Right renal pelvis (tissue), 4 donors: ENCODE measurements around the gene ITGA11. TPM values are rescaled to one million over a fixed set of nuclear protein-coding genes. Genes with fewer than 3 reads are reported as not detected.
"Not testable (repeated sequence)": the region's sequence is repeated elsewhere in the genome, so short reads cannot be mapped to it uniquely, and the experiment has no call there.

ENCODE experiments used
- DNase-seq, 4 donors: peaks; one replicate each; pipeline ENCODE4 v3.0.0-alpha.2; 2013; ENCODE audit warnings: low read depth in 4 of 4, low spot score in 3 of 4, missing footprints in 1 of 4
- polyA plus RNA-seq, 4 donors: library from polyadenylated mRNA; unstranded; fragments of 120-200 nt; gene quantifications; one replicate each; pipeline ENCODE4 v1.2.1, GENCODE V29; 2013; ENCODE audit not compliant: insufficient read length in 4 of 4

The ITGA11 gene
- polyA plus RNA-seq, 4 donors = 3.0 to 5.4 (median 4.2) TPM

- no peak for DNase-seq
These were observed 32.6 kb downstream of the ITGA11 start for GRCh38 chr15:68399096-68400065.

DNA sequence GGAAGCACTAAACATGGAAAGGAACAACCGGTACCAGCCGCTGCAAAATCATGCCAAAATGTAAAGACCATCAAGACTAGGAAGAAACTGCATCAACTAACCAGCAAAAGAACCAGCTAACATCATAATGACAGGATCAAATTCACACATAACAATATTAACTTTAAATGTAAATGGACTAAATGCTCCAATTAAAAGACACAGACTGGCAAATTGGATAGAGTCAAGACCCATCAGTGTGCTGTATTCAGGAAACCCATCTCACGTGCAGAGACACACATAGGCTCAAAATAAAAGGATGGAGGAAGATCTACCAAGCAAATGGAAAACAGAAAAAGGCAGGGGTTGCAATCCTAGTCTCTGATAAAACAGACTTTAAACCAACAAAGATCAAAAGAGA is 34.0 kb downstream of the ITGA11 start:
- not testable (repeated sequence) for DNase-seq

GRCh38 chr15:68396068-68396467 is 35.9 kb downstream of the ITGA11 start:
- DNase-seq = no peak

- no peak for DNase-seq
These were observed 40.8 kb downstream of the ITGA11 start for GRCh38 chr15:68391121-68391520.

DNA sequence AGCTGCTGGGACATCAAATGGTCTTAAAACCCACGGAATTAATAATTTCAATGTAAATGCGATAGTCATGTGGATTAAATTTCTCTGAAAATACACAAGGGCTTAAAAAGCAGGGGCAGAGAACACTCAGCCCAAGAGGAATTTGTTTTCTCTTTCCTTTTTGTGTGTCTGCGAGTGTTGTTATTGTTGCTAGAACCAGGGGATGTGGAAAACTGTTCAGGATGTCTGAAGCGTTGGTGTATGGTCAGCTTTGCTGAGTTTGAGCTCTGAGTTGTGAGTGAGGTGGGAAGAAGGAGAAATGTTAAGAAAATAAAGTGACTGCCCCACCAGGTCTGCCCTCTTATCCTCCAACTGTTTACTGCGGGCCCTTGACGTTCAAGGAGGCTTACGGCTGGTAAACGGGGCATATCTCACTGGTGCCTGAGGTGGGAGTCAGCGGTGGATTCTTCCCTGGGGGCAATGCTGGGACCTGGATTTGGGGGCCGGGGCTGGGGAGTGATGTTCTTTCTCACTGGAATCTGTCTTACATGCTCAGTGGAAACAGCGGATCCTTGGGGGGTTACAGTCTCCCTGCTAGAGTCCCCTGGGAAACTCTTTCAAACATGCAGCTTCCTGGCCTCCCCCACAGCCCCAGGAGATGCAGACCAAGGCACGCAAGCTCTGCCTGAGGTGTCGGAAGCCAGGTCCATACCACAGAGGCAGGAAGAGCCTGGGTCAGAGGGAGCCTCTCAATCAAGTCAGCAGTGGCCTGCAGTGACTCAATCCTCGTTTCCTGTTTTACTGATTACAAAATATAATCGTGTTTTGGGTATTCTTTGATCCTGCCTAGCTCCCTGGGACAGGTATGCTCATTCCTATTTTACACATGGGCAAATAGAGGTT is 41.8 kb downstream of the ITGA11 start:
- no peak for DNase-seq

GRCh38 chr15:68389041-68389930 is 42.7 kb downstream of the ITGA11 start:
- DNase-seq = no peak

DNA sequence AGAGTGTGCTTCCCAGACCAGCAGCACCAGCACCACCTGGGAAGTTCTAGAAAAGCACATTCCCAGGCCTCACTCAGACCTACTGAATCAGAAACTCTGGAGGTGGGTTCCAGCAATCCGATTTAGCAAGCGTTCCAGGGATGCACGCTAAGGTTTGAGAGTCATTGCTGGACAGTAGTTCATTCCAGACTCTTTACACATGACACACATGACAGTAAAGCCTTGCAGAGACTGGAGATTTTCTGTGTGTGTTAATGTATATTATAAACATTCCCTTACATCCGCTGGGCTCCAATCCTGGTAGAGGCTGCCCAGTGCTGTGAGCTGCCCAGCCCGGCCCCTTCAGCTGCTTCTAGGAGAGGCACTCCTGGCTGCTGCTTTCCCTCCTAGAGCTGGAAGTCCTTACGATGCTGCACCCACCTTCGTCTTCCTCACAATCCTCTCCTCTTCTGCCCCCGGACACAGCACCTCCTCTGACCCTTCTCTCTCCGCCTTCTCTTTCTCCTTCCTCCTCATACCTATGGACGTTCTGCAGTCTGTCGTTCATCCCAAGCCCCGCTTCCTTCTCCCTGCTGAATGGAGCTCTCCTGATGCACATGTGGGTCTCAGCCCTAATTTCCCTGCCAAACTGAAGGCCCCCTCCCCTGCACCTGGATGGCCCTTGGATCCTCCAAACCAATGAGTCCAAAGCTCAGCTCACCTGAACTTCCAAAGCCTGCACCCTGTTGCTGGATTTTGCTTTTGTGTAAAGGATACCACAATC is 44.4 kb downstream of the ITGA11 start:
- DNase-seq = no peak

GRCh38 chr15:68386587-68387288 is 45.2 kb downstream of the ITGA11 start:
- DNase-seq = no peak

DNA sequence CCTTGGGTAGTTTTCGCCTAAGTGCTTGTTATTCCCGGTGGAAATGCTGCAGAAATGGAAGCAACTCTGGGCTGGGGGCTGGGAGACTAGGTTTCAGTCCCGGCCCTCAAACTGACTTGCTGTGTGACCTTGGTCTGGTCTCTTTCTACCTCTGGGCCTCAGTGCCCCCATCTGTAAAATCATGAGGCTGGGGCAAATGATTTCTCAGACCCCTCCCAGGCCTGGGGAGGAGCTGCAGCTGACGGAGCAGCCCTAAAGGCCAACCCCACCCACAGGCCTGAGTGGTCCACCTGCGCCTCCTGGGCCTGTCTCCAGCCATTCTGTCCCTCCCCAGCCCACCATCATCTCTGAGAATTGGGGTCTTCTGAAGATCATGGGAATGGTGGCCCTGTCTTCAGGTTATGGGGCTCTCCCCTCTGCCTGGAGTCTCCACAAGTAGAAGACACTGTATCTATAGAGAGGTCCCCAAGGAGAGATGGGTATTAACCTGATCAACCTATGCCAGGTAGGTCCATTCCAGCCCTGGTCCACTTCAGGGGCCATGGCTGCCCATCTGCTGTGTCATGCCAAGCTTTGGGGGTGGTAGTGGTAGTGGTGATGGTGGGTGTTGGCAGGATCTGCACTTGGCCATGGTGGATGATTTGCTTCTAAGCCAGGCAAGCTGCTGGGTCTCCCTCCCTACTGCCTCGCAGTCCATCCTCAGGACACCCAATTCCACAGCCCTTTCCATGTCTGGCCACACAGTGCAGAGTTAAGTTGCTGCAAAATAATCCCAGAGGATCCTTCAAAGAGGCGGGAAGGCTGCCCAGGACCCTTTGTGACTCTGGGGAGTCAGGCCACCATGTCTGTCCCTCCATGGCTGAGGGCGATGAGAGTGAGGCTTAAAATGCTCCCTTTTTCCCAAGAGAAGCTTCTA is 46.0 kb downstream of the ITGA11 start:
- no peak for DNase-seq

DNA sequence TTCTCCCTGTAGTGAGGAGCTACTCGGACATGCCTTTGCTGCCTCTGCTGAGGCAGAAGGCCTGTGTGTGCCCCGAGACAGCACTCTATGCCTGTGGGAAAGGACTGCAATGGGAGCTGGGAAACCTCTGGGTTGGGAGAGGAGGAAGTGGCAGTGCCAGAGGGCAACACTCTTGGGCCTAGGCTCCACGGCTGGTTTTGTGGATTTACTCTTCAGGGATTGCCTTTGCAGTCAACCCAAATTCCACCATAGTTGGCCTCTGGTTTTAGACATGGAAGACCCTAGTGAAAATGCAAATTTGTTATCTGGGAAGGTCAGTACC is 46.8 kb downstream of the ITGA11 start:
- no peak for DNase-seq

- DNase-seq = no peak
These were observed 47.3 kb downstream of the ITGA11 start for GRCh38 chr15:68384451-68385239.

DNA sequence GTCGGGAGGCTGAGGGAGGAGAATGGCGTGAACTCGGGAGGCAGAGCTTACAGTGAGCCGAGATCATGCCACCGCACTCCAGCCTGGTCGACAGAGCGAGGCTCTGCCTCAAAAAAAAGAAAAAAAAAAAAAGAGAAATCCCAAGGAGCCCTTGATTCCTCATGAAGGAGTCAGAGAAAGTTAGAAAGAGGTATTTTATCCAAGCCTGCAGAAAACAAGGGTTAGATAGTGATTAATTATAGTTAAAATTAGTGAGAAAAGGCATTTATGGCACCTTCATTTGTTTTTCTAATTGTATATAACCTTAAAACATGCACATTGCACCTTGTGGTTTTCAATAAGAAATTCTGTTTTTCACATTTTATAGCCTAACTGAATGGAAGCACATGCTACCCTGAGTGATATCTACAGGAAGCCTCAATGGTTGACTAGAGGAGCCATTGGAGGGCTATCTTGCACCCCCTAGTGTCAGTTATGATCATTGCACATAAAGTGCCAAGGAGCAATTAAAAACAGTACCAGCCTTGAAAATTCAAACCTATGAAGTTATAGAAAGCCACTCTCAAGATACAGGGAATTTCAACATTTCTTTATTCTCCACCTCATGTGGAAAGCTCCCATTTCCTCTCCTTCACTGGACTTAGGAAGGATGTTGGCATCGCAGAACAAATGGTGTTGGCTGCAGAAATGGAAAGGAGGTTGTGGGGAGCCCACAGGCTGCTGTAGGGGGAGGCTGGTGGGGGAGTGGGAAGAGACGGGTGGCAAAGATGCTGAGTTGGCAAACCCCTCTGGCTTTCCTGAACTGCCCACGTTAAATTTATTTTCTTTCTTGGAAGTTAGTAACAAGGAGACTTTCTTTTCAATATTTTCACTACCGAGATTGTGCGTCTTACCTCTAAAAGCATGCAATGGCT is 48.5 kb downstream of the ITGA11 start:
- no peak for DNase-seq

- no peak for DNase-seq
These were observed 49.5 kb downstream of the ITGA11 start for GRCh38 chr15:68382286-68383007.

DNA sequence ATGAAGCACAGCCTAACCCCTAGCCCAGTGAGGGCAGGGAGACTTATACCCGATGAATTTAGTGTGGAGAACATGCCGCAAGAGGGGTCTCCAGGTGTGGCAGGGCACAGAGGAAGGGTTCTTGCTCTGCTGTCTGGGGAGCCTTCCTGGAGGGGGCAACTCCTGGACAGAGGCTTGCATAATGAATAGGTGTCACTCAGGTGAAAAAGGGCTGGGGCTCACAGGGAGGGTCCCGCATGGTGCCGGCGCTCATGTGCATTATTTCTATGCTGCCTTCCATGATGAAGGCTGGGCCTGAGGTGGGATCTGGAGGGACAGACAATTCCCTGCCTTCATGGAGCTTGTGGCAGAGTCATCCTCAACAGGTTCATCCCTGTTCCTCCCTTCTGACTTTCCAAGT is 51.5 kb downstream of the ITGA11 start:
- DNase-seq = no peak

- peak in 1 of 4 donors; percentile 25 for DNase-seq
These were observed 52.1 kb downstream of the ITGA11 start for GRCh38 chr15:68379759-68380290.
